Upper lobe of right lung (tissue), 1 donor: ENCODE measurements around the gene EPM2AIP1. TPM values are rescaled to one million over a fixed set of nuclear protein-coding genes. Genes with fewer than 3 reads are reported as not detected.
A peak's percentile ranks its signal among the peaks of the same experiment; 100 is the strongest.

Experiments used
- ATAC-seq: fragments of 200-7000 bp; cut with Tn5 transposase; one replicate; pipeline ENCODE4 v1.9.1; 2020; ENCODE audit warnings: mild to moderate bottlenecking, moderate library complexity
- DNase-seq: peaks from one replicate; pipeline ENCODE4 v3.0.0-alpha.2; 2020
- H3K27ac ChIP-seq: fragments of 200-600 bp; one replicate; pipeline ENCODE4 v1.8.0; 2022
- H3K27me3 ChIP-seq: fragments of 200-600 bp; one replicate; pipeline ENCODE4 v1.8.0; 2022; ENCODE audit warnings: mild to moderate bottlenecking
- H3K36me3 ChIP-seq: fragments of 200-600 bp; one replicate; pipeline ENCODE4 v1.8.0; 2022
- H3K4me1 ChIP-seq: fragments of 200-600 bp; one replicate; pipeline ENCODE4 v1.8.0; 2022
- H3K4me3 ChIP-seq: fragments of 200-600 bp; one replicate; pipeline ENCODE4 v1.8.0; 2022; ENCODE audit warnings: mild to moderate bottlenecking
- H3K9me3 ChIP-seq: fragments of 200-600 bp; one replicate; pipeline ENCODE4 v1.8.0; 2022
- intact Hi-C: fragments of 100-400 bp; cut with DNase I; formaldehyde crosslinking; loops from one replicate; pipeline ENCODE4 v1.11.0; 2022
- total RNA-seq: library from RNA; stranded (reverse); fragmentation: NEBNext Ultra II Directional; extraction: Animal tissue kit (Norgen Biotek cat#: 25700); gene quantifications from one replicate; pipeline ENCODE4 v1.2.1, GENCODE V29; 2021
- TF ChIP-seq, protein P1 (sequence below): fragments of 200-600 bp; IDR thresholded peaks from one replicate; pipeline ENCODE4 v1.8.0; 2022; ENCODE audit warnings: antibody characterized with exemption
- donor health status: DM: no; HTN: yes; CAD: no; lungs with severe emphysema.

The EPM2AIP1 gene
- total RNA-seq, 1 donor from 2014 or later = 20.1 TPM

DNA sequence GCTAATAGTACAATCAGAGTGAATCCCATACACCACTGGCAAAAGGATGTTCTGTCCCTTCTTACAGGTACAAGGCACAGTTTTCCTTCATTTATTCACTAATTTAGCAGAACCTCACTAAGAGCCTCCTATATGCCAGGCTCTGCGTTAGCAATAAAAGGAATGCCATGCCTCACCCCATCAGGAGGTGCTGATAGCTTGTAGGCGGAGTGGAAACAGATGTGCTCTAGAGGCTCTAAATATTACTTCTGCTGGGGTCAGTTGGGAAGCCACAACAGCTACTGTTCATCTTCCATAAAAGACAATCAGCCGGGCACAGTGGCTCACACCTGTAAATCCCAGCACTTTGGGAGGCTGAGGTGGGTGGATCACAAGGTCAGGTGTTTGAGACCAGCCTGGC lies 24.8 kb upstream of the EPM2AIP1 start:
- Histone ChIP-seq H3K36me3 (peaks cover 93% of the 10 kb centered on the region), H3K27ac (no peak overlapping the region), H3K4me3 (no peak overlapping the region), H3K9me3 (no peaks in the 10 kb centered on the region), H3K4me1 (no peaks in the 10 kb centered on the region), H3K27me3 (no peaks in the 10 kb centered on the region)
- no peak for ATAC-seq
- intact Hi-C loops = no loop called here
- no peak for DNase-seq
- TF ChIP-seq, protein P1, sequence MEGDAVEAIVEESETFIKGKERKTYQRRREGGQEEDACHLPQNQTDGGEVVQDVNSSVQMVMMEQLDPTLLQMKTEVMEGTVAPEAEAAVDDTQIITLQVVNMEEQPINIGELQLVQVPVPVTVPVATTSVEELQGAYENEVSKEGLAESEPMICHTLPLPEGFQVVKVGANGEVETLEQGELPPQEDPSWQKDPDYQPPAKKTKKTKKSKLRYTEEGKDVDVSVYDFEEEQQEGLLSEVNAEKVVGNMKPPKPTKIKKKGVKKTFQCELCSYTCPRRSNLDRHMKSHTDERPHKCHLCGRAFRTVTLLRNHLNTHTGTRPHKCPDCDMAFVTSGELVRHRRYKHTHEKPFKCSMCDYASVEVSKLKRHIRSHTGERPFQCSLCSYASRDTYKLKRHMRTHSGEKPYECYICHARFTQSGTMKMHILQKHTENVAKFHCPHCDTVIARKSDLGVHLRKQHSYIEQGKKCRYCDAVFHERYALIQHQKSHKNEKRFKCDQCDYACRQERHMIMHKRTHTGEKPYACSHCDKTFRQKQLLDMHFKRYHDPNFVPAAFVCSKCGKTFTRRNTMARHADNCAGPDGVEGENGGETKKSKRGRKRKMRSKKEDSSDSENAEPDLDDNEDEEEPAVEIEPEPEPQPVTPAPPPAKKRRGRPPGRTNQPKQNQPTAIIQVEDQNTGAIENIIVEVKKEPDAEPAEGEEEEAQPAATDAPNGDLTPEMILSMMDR = no peak

DNA sequence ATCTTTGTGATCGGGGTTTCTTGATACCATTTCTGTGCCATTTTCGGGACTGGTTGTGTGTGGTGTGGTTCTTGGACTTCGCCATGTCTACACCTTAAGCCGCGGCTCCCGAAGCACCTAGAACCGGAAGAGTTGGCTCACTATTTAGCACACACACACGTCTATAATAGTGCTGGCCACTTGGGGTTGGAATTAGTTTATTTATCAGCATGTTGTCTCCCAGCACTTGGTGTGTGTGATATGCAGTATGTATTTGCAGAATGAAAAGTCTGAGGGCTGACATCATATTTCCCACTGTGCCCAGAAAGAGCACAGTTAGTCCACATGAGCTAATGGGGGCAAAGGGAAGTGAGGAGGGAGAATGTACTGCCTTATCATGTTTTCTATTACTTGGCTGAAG lies 24.0 kb upstream of the EPM2AIP1 start:
- H3K9me3 ChIP-seq = no peaks in the 10 kb centered on the region
- no peaks in the 10 kb centered on the region for H3K27me3 ChIP-seq
- peaks cover 93% of the 10 kb centered on the region for H3K36me3 ChIP-seq
- no peak for DNase-seq
- intact Hi-C loops = no loop called here
- TF ChIP-seq, protein P1 = no peak
- no peaks in the 10 kb centered on the region for H3K4me1 ChIP-seq
- ATAC-seq = no peak
- H3K27ac ChIP-seq = no peak overlapping the region
- no peak overlapping the region for H3K4me3 ChIP-seq

DNA sequence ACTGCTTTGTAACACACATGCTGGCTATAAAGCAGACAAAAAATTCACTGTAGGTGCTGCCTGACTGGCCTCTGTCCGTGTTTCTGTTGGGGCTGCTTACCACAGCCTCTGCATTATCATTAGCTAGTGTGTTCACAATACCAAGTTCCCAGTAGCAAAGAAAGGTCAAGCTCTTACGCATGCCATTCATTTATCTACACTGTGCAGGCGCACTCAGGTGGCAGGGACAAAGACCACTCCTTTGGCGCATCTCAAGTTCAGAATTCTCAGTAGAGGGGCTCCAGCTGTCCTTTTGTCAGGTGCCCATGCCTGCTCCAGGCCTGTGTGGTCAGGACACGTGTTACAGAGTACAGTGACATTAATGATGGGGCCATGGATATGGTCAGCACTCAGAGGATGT lies 22.7 kb upstream of the EPM2AIP1 start:
- Histone ChIP-seq H3K9me3 (no peaks in the 10 kb centered on the region), H3K36me3 (peaks cover 94% of the 10 kb centered on the region), H3K4me1 (no peaks in the 10 kb centered on the region), H3K27me3 (no peaks in the 10 kb centered on the region), H3K27ac (no peak overlapping the region), H3K4me3 (no peak overlapping the region)
- ATAC-seq (no peak), DNase-seq (no peak)
- intact Hi-C loops = no loop called here
- TF ChIP-seq, protein P1 = no peak

DNA sequence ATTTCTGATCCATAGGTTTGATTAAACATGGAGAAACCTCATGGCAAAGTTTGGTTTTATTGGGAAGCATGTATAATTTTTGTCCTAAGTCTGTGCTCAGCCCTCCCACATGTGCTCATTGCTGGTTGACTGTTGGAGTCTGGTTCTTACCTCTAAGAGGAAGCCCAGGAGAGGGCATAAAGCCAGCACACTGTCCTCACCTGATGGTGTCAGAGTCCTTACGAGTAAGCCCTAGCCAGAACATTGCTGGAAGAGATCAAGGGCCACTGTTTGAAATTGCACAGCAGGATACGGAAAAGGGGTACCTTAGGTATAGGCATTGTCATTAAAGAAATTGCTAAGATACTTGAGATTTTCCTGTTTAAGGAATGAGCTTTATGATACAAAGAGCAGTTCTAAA lies 21.7 kb upstream of the EPM2AIP1 start:
- no peak overlapping the region for H3K27ac ChIP-seq
- intact Hi-C loops = no loop called here
- no peaks in the 10 kb centered on the region for H3K9me3 ChIP-seq
- no peak overlapping the region for H3K4me3 ChIP-seq
- no peak for ATAC-seq
- DNase-seq = no peak
- peaks cover 94% of the 10 kb centered on the region for H3K36me3 ChIP-seq
- TF ChIP-seq, protein P1 = no peak
- H3K4me1 ChIP-seq = no peaks in the 10 kb centered on the region
- no peaks in the 10 kb centered on the region for H3K27me3 ChIP-seq

DNA sequence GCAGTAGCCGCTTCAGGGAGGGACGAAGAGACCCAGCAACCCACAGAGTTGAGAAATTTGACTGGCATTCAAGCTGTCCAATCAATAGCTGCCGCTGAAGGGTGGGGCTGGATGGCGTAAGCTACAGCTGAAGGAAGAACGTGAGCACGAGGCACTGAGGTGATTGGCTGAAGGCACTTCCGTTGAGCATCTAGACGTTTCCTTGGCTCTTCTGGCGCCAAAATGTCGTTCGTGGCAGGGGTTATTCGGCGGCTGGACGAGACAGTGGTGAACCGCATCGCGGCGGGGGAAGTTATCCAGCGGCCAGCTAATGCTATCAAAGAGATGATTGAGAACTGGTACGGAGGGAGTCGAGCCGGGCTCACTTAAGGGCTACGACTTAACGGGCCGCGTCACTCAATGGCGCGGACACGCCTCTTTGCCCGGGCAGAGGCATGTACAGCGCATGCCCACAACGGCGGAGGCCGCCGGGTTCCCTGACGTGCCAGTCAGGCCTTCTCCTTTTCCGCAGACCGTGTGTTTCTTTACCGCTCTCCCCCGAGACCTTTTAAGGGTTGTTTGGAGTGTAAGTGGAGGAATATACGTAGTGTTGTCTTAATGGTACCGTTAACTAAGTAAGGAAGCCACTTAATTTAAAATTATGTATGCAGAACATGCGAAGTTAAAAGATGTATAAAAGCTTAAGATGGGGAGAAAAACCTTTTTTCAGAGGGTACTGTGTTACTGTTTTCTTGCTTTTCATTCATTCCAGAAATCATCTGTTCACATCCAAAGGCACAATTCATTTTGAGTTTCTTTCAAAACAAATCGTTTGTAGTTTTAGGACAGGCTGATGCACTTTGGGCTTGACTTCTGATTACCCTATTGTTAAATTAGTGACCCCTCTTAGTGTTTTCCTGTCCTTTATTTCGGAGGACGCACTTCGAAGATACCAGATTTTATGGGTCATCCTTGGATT lies 674 bp upstream of the EPM2AIP1 start, which contains the start of gene MLH1:
TSS of gene MLH1 (plus strand) at position 193 of the 958 bp plus-strand sequence. CDS start at position 223, 30 bp downstream.
- Histone ChIP-seq H3K27me3 (no peaks in the 10 kb centered on the region), H3K9me3 (no peaks in the 10 kb centered on the region), H3K36me3 (peaks cover 34% of the 10 kb centered on the region), H3K4me3 (peak within 1 kb of the TSS; percentile 82), H3K4me1 (peaks cover 43% of the 10 kb centered on the region), H3K27ac (peak within 1 kb of the TSS; percentile 98)
- intact Hi-C loops = no loop called here
- TF ChIP-seq, protein P1 = no peak
- peak; percentile 94 for ATAC-seq
- peak; percentile 97 for DNase-seq
